HEK293 (cell line): ENCODE measurements around the gene ATP5ME.

Experiments used
- CTCF ChIA-PET: fragments of 350-600 bp; formaldehyde crosslinking; extraction: SDS; loops from one replicate; lab custom pipeline; 2021; ENCODE audit warnings: antibody characterized with exemption; lab: Yijun Ruan, JAX
- POLR2A ChIA-PET: fragments of 300-600 bp; formaldehyde crosslinking; extraction: SDS; loops from one replicate; lab custom pipeline; 2020; ENCODE audit warnings: antibody characterized with exemption, inconsistent platforms; lab: Yijun Ruan, JAX
- H3K27ac ChIP-seq: fragments of 200-500 bp; sonication (Bioruptor generic); 2 replicates; pipeline ENCODE4 v1.5.1; 2014; ENCODE audit warnings: low read depth, low read length, control low read depth, inconsistent platforms; ENCODE audit errors: extremely low read depth
- H3K36me3 ChIP-seq, 2 experiments: fragments of 200-500 bp in 1 of 2; sonication (Bioruptor generic) in 1 of 2; 1 replicate in 1 of 2; 2 replicates in 1 of 2; pipeline ENCODE4 v1.5.1; 2014 to 2017; ENCODE audit warnings: inconsistent platforms in 2 of 2, low read length in 2 of 2; ENCODE audit not compliant: control insufficient read depth in 2 of 2, insufficient read depth in 1 of 2
- H3K4me1 ChIP-seq: fragments of 200-500 bp; sonication (Bioruptor generic); 2 replicates; pipeline ENCODE4 v1.5.1; 2014; ENCODE audit warnings: mild to moderate bottlenecking, low read length, inconsistent platforms; ENCODE audit not compliant: control insufficient read depth, insufficient read depth
- H3K4me3 ChIP-seq: 2 replicates; pipeline ENCODE4 v1.5.1; 2011; ENCODE audit warnings: low read depth, mild to moderate bottlenecking, control low read depth, low read length, moderate library complexity
- H3K9me3 ChIP-seq: fragments of 200-500 bp; sonication (Bioruptor generic); 2 replicates; pipeline ENCODE4 v1.5.1; 2014; ENCODE audit warnings: low read depth, low read length, inconsistent platforms; ENCODE audit not compliant: control insufficient read depth, insufficient read depth
- BCL11A ChIP-seq: fragments of 450-650 bp; formaldehyde crosslinking; IDR thresholded peaks from 2 replicates; pipeline ENCODE4 v1.5.1; 2016; ENCODE audit warnings: low read depth, missing biosample characterization, missing genetic modification characterization
- HOXC10 ChIP-seq: sonication (generic); formaldehyde crosslinking; IDR thresholded peaks from 2 replicates; pipeline ENCODE4 v1.8.1; 2023; ENCODE audit warnings: mild to moderate bottlenecking, missing genetic modification reagents
- ZBTB1 ChIP-seq: fragments of 450-650 bp; formaldehyde crosslinking; IDR thresholded peaks from 2 replicates; pipeline ENCODE4 v1.5.1; 2016; ENCODE audit warnings: missing biosample characterization, missing genetic modification characterization
- ZBTB17 ChIP-seq: fragments of 450-650 bp; formaldehyde crosslinking; IDR thresholded peaks from 2 replicates; pipeline ENCODE4 v1.5.1; 2016; ENCODE audit warnings: missing biosample characterization, missing genetic modification characterization
- ZFHX2 ChIP-seq: fragments of 450-650 bp; formaldehyde crosslinking; conservative IDR thresholded peaks from 2 replicates; pipeline ENCODE4 v1.5.1; 2016; ENCODE audit warnings: missing biosample characterization, missing genetic modification characterization
- ZNF174 ChIP-seq: fragments of 450-650 bp; formaldehyde crosslinking; IDR thresholded peaks from 2 replicates; pipeline ENCODE4 v1.5.0; 2017; ENCODE audit warnings: missing biosample characterization, mild to moderate bottlenecking, missing genetic modification characterization
- ZNF24 ChIP-seq: fragments of 450-650 bp; formaldehyde crosslinking; IDR thresholded peaks from 2 replicates; pipeline ENCODE4 v1.5.1; 2016; ENCODE audit warnings: missing biosample characterization, missing genetic modification characterization
- ZNF416 ChIP-seq: fragments of 450-650 bp; formaldehyde crosslinking; IDR thresholded peaks from 2 replicates; pipeline ENCODE4 v1.5.1; 2016; ENCODE audit warnings: missing biosample characterization, missing genetic modification characterization
- ZNF510 ChIP-seq: fragments of 450-650 bp; formaldehyde crosslinking; IDR thresholded peaks from 2 replicates; pipeline ENCODE4 v1.5.1; 2018; ENCODE audit warnings: mild to moderate bottlenecking, missing genetic modification characterization, missing biosample characterization; ENCODE audit not compliant: insufficient replicate concordance
- ZNF707 ChIP-seq: fragments of 450-650 bp; formaldehyde crosslinking; IDR thresholded peaks from 2 replicates; pipeline ENCODE4 v1.5.1; 2016; ENCODE audit warnings: missing biosample characterization, missing genetic modification characterization
- ZNF768 ChIP-seq: fragments of 450-650 bp; formaldehyde crosslinking; IDR thresholded peaks from 2 replicates; pipeline ENCODE4 v1.5.1; 2018; ENCODE audit warnings: missing biosample characterization, mild to moderate bottlenecking, missing genetic modification characterization
- ZNF776 ChIP-seq: fragments of 450-650 bp; formaldehyde crosslinking; IDR thresholded peaks from 2 replicates; pipeline ENCODE4 v1.5.0; 2017; ENCODE audit warnings: missing biosample characterization, missing genetic modification characterization, borderline replicate concordance
- ZNF791 ChIP-seq: fragments of 450-650 bp; formaldehyde crosslinking; IDR thresholded peaks from 2 replicates; pipeline ENCODE4 v1.5.1; 2016; ENCODE audit warnings: missing biosample characterization, missing genetic modification characterization
- TF ChIP-seq, protein P1 (sequence below): fragments of 450-650 bp; formaldehyde crosslinking; IDR thresholded peaks from 2 replicates; pipeline ENCODE4 v1.5.1; 2016; ENCODE audit warnings: missing biosample characterization, missing genetic modification characterization
- TF ChIP-seq, protein P2 (sequence below): fragments of 450-650 bp; formaldehyde crosslinking; IDR thresholded peaks from 2 replicates; pipeline ENCODE4 v1.5.1; 2016; ENCODE audit warnings: missing biosample characterization, missing genetic modification characterization, borderline replicate concordance
- TF ChIP-seq, protein P3 (sequence below): fragments of 450-650 bp; formaldehyde crosslinking; IDR thresholded peaks from 2 replicates; pipeline ENCODE4 v1.5.1; 2017; ENCODE audit warnings: missing biosample characterization, missing genetic modification characterization
- TF ChIP-seq, protein P4 (sequence below): fragments of 450-650 bp; formaldehyde crosslinking; IDR thresholded peaks from 2 replicates; pipeline ENCODE4 v1.5.1; 2016; ENCODE audit warnings: missing biosample characterization, missing genetic modification characterization, borderline replicate concordance

The ATP5ME gene

DNA sequence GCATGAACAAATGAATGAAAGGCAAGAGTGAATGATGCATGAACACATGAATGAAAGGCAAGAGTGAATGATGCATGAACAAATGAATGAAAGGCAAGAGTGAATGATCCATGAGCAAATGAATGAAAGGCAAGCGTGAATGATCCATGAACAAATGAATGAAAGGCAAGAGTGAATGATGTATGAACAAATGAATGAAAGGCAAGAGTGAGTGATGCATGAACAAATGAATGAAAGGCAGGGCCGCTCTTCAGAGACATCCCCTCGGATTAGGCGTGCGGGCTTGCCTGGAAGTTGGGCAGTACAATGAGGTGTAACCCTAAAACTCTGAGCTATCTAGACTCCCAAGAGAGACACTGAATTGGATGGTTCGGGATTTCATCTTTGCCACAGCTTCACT is 35.3 kb upstream of the ATP5ME start:
- POLR2A ChIA-PET: no interaction called here
- no peak for TF ChIP-seq ZNF174 (tag by site-specific recombination)
- no peak for TF ChIP-seq ZFHX2 (tag by site-specific recombination)
- TF ChIP-seq, protein P1, sequence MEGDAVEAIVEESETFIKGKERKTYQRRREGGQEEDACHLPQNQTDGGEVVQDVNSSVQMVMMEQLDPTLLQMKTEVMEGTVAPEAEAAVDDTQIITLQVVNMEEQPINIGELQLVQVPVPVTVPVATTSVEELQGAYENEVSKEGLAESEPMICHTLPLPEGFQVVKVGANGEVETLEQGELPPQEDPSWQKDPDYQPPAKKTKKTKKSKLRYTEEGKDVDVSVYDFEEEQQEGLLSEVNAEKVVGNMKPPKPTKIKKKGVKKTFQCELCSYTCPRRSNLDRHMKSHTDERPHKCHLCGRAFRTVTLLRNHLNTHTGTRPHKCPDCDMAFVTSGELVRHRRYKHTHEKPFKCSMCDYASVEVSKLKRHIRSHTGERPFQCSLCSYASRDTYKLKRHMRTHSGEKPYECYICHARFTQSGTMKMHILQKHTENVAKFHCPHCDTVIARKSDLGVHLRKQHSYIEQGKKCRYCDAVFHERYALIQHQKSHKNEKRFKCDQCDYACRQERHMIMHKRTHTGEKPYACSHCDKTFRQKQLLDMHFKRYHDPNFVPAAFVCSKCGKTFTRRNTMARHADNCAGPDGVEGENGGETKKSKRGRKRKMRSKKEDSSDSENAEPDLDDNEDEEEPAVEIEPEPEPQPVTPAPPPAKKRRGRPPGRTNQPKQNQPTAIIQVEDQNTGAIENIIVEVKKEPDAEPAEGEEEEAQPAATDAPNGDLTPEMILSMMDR (tag by site-specific recombination): no peak
- TF ChIP-seq ZNF416 (tag by site-specific recombination): no peak
- no peak for TF ChIP-seq ZNF776 (tag by site-specific recombination)
- no peak for TF ChIP-seq ZNF791 (tag by site-specific recombination)
- TF ChIP-seq BCL11A (tag by site-specific recombination): no peak
- no peak for TF ChIP-seq ZNF707 (tag by site-specific recombination)
- TF ChIP-seq, protein P2, sequence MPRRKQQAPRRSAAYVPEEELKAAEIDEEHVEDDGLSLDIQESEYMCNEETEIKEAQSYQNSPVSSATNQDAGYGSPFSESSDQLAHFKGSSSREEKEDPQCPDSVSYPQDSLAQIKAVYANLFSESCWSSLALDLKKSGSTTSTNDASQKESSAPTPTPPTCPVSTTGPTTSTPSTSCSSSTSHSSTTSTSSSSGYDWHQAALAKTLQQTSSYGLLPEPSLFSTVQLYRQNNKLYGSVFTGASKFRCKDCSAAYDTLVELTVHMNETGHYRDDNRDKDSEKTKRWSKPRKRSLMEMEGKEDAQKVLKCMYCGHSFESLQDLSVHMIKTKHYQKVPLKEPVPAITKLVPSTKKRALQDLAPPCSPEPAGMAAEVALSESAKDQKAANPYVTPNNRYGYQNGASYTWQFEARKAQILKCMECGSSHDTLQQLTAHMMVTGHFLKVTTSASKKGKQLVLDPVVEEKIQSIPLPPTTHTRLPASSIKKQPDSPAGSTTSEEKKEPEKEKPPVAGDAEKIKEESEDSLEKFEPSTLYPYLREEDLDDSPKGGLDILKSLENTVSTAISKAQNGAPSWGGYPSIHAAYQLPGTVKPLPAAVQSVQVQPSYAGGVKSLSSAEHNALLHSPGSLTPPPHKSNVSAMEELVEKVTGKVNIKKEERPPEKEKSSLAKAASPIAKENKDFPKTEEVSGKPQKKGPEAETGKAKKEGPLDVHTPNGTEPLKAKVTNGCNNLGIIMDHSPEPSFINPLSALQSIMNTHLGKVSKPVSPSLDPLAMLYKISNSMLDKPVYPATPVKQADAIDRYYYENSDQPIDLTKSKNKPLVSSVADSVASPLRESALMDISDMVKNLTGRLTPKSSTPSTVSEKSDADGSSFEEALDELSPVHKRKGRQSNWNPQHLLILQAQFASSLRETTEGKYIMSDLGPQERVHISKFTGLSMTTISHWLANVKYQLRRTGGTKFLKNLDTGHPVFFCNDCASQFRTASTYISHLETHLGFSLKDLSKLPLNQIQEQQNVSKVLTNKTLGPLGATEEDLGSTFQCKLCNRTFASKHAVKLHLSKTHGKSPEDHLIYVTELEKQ (tag by site-specific recombination): no peak
- no peak for TF ChIP-seq ZBTB1 (tag by site-specific recombination)
- TF ChIP-seq ZBTB17 (tag by site-specific recombination): 0 out of 2 replicates have a peak, but pooled peaks have one; percentile 14
- TF ChIP-seq ZNF24 (tag by site-specific recombination): peak; percentile 41; the same call in 1 of the 2 replicates
- no peak for TF ChIP-seq ZNF510 (tag by site-specific recombination)
- TF ChIP-seq, all 188 proteins: peak for 2
- CTCF ChIA-PET: interaction anchor here (1.5 kb wide), 1 partner anchor 25 kb away, joined by 4 read pairs; no protein-coding TSS in a partner anchor
- H3K9me3 ChIP-seq: no peaks in the 10 kb centered on the region
- H3K4me1 ChIP-seq: no peaks in the 10 kb centered on the region
- peaks cover 0 to 38% of the 10 kb centered on the region in 2 experiments; a peak in 1 of 3 replicates for H3K36me3 ChIP-seq
- H3K4me3 ChIP-seq: no peak overlapping the region
- H3K27ac ChIP-seq: no peak overlapping the region

DNA sequence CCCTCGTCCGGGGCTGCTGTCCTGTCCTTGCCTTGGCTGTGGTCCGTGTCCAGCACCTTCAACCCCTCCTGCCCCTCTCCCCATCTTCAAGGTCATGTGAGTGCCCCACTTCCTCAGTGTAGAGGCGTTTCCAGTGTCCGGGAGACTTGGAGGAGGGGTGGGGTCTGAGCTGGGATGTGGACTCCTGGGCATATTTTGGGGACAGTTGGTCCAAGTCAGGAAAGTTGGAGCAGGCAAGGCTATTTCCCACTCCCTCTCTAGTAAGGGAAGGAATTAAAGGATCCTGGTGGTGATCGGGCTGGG is 34.5 kb upstream of the ATP5ME start:
- TF ChIP-seq, protein P3, sequence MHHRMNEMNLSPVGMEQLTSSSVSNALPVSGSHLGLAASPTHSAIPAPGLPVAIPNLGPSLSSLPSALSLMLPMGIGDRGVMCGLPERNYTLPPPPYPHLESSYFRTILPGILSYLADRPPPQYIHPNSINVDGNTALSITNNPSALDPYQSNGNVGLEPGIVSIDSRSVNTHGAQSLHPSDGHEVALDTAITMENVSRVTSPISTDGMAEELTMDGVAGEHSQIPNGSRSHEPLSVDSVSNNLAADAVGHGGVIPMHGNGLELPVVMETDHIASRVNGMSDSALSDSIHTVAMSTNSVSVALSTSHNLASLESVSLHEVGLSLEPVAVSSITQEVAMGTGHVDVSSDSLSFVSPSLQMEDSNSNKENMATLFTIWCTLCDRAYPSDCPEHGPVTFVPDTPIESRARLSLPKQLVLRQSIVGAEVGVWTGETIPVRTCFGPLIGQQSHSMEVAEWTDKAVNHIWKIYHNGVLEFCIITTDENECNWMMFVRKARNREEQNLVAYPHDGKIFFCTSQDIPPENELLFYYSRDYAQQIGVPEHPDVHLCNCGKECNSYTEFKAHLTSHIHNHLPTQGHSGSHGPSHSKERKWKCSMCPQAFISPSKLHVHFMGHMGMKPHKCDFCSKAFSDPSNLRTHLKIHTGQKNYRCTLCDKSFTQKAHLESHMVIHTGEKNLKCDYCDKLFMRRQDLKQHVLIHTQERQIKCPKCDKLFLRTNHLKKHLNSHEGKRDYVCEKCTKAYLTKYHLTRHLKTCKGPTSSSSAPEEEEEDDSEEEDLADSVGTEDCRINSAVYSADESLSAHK (tag by site-specific recombination): no peak
- no peak for TF ChIP-seq HOXC10
- TF ChIP-seq ZNF768 (tag by site-specific recombination): no peak
- TF ChIP-seq, protein P4, sequence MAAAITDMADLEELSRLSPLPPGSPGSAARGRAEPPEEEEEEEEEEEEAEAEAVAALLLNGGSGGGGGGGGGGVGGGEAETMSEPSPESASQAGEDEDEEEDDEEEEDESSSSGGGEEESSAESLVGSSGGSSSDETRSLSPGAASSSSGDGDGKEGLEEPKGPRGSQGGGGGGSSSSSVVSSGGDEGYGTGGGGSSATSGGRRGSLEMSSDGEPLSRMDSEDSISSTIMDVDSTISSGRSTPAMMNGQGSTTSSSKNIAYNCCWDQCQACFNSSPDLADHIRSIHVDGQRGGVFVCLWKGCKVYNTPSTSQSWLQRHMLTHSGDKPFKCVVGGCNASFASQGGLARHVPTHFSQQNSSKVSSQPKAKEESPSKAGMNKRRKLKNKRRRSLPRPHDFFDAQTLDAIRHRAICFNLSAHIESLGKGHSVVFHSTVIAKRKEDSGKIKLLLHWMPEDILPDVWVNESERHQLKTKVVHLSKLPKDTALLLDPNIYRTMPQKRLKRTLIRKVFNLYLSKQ (tag by site-specific recombination): no peak
- ChIA-PET CTCF (no interaction called here), POLR2A (no interaction called here)
- Histone ChIP-seq H3K36me3 (peaks cover 0 to 32% of the 10 kb centered on the region in 2 experiments; a peak in 1 of 3 replicates), H3K27ac (no peak overlapping the region), H3K4me1 (no peaks in the 10 kb centered on the region), H3K9me3 (no peaks in the 10 kb centered on the region), H3K4me3 (no peak overlapping the region)
